HCT116 (cell line): ENCODE data around the gene NEURL2.

Source experiments
- EZH2 ChIP-seq: fragments of 200-600 bp; sonication (generic); IDR thresholded peaks from 2 replicates; pipeline ENCODE4 v1.6.1; 2017; ENCODE audit warnings: antibody characterized with exemption, mixed run types
- POLR2A ChIP-seq: IDR thresholded peaks from 2 replicates; pipeline ENCODE4 v1.7.0; 2011; ENCODE audit warnings: borderline replicate concordance; ENCODE audit not compliant: insufficient read depth, insufficient read length; ENCODE audit errors: extremely low read depth
- POLR2AphosphoS5 ChIP-seq: IDR thresholded peaks from 2 replicates; pipeline ENCODE4 v1.6.1; 2011; ENCODE audit warnings: mild to moderate bottlenecking, low read depth, low read length, moderate library complexity
- RAD21 ChIP-seq: IDR thresholded peaks from 2 replicates; pipeline ENCODE4 v1.6.1; 2012; ENCODE audit warnings: low read depth, mild to moderate bottlenecking
- SP1 ChIP-seq: IDR thresholded peaks from 2 replicates; pipeline ENCODE4 v1.6.1; 2012; ENCODE audit warnings: low read depth
- TF ChIP-seq, protein P1 (sequence below), 3 experiments: fragments of 200-600 bp in 1 of 3; sonication (generic) in 1 of 3; IDR thresholded peaks in 2 of 3; conservative IDR thresholded peaks in 1 of 3; 2 replicates each; pipeline ENCODE4 v1.5.1; 2012 to 2017; ENCODE audit warnings: low read depth in 2 of 3, low read length in 2 of 3, antibody characterized with exemption in 1 of 3, borderline replicate concordance in 1 of 3, control low read depth in 1 of 3, mild to moderate bottlenecking in 1 of 3, mixed read lengths in 1 of 3, mixed run types in 1 of 3, moderate library complexity in 1 of 3; ENCODE audit not compliant: insufficient read depth in 1 of 3
- TF ChIP-seq, protein P2 (sequence below): IDR thresholded peaks from 2 replicates; pipeline ENCODE4 v1.6.1; 2012; ENCODE audit warnings: low read depth
- TF ChIP-seq, protein P3 (sequence below): IDR thresholded peaks from 2 replicates; pipeline ENCODE4 v1.6.1; 2012

DNA sequence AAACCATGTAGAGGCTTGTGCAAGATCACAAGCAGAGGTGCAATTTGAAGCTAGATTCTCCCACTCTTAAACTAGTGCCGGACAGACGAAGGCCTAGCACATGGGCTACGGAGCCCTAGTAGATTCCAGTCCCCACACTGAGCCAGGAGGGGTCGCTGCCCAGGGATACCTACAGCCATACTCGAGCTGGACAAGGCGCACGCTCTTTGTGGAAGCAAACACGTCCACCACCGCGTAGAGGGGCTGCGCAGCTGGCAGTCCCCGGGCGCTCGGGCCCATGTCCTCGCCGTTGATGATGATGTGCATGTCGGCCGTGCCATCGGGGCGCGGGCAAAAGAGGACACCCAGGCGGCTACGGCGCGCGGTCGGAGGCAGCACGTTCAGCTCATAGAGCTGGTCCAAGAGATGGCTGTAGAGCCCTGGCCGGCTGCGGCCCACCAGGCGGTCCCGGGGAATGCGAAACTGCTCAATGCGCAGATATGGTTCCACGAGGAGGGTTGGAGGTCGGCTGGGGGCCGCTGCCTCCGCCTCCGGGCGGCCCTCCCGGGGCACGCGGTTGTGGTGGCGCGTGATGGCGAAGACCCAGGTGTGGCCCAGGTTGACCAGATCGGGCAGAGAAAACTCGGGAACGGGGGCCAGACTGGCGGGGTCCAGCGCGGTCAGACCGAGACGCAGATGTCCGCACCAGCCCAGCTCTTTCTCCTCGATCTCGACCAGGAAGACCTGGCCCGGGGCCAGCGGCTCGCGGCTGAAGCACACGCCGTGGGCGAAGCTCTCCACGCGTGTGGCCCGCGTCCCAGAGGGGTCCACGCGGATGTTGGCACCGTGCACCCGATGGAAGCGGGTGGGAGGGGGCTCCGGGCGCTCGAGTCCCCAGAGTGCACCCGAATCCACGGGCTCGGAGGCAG is 677 bp downstream of the NEURL2 start:
- TF ChIP-seq EZH2 (no peak), POLR2A (no peak), RAD21 (no peak), POLR2AphosphoS5 (no peak), SP1 (no peak)
- TF ChIP-seq, protein P1, sequence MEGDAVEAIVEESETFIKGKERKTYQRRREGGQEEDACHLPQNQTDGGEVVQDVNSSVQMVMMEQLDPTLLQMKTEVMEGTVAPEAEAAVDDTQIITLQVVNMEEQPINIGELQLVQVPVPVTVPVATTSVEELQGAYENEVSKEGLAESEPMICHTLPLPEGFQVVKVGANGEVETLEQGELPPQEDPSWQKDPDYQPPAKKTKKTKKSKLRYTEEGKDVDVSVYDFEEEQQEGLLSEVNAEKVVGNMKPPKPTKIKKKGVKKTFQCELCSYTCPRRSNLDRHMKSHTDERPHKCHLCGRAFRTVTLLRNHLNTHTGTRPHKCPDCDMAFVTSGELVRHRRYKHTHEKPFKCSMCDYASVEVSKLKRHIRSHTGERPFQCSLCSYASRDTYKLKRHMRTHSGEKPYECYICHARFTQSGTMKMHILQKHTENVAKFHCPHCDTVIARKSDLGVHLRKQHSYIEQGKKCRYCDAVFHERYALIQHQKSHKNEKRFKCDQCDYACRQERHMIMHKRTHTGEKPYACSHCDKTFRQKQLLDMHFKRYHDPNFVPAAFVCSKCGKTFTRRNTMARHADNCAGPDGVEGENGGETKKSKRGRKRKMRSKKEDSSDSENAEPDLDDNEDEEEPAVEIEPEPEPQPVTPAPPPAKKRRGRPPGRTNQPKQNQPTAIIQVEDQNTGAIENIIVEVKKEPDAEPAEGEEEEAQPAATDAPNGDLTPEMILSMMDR (IDR thresholded peaks at IDR 0.05 in 2 of 3, conservative IDR thresholded peaks at IDR 0.05 in 1 of 3; ENCODE audit: borderline replicate concordance in 1 of 3, insufficient read depth in 1 of 3, low read depth in 2 of 3, low read length in 2 of 3) = no peak
- TF ChIP-seq, protein P2, sequence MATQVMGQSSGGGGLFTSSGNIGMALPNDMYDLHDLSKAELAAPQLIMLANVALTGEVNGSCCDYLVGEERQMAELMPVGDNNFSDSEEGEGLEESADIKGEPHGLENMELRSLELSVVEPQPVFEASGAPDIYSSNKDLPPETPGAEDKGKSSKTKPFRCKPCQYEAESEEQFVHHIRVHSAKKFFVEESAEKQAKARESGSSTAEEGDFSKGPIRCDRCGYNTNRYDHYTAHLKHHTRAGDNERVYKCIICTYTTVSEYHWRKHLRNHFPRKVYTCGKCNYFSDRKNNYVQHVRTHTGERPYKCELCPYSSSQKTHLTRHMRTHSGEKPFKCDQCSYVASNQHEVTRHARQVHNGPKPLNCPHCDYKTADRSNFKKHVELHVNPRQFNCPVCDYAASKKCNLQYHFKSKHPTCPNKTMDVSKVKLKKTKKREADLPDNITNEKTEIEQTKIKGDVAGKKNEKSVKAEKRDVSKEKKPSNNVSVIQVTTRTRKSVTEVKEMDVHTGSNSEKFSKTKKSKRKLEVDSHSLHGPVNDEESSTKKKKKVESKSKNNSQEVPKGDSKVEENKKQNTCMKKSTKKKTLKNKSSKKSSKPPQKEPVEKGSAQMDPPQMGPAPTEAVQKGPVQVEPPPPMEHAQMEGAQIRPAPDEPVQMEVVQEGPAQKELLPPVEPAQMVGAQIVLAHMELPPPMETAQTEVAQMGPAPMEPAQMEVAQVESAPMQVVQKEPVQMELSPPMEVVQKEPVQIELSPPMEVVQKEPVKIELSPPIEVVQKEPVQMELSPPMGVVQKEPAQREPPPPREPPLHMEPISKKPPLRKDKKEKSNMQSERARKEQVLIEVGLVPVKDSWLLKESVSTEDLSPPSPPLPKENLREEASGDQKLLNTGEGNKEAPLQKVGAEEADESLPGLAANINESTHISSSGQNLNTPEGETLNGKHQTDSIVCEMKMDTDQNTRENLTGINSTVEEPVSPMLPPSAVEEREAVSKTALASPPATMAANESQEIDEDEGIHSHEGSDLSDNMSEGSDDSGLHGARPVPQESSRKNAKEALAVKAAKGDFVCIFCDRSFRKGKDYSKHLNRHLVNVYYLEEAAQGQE = no peak
- TF ChIP-seq, protein P3, sequence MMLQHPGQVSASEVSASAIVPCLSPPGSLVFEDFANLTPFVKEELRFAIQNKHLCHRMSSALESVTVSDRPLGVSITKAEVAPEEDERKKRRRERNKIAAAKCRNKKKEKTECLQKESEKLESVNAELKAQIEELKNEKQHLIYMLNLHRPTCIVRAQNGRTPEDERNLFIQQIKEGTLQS = no peak
